ENCODE results near the gene PLEKHH2.

GRCh38 chr2:43810452-43810851 is 173.4 kb downstream of the PLEKHH2 start:
- no peak for TF ChIP-seq SETDB1 (CRISPR knock-in tag; IDR thresholded peaks at IDR 0.05; ENCODE audit: borderline replicate concordance)
- TF ChIP-seq FOXJ3 (CRISPR knock-in tag; IDR thresholded peaks at IDR 0.05; ENCODE audit: borderline replicate concordance): no peak
- no peak for TF ChIP-seq CTCF (CRISPR knock-in tag; IDR thresholded peaks at IDR 0.05)
- 0 out of 2 replicates have a peak, but pooled peaks have one; percentile 5 for TF ChIP-seq POLR2AphosphoS5 (IDR thresholded peaks at IDR 0.05; ENCODE audit: low read depth, low read length)
- no peak for TF ChIP-seq ZZZ3 (CRISPR knock-in tag; IDR thresholded peaks at IDR 0.05; ENCODE audit: borderline replicate concordance)
